ENCODE measurements around the gene EGF.

The EGF gene

DNA sequence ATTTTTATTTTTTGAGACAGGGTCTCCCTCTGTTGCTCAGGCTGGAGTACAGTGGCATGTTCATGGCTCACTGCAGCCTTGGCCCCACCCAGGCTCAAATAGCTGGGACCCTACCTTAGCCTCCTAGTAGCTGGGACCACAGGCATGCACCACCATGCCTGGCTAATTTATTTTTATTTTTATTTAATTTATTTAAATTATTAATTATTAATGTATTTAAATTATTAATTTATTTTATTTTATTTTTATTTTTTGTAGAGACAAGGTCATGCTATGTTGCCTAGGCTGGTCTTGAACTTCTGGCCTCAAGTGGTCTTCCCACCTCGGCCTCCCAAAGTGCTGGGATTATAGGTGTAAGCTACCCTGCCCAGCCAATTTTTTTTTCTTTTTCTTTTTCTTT, 69.3 kb downstream of the EGF start:
- DNase-seq (ENCODE audit: low read depth) = no peak
- no peak for TF ChIP-seq MYC (IDR thresholded peaks at IDR 0.05; ENCODE audit: low read depth, low read length)
- TF ChIP-seq, protein P1, sequence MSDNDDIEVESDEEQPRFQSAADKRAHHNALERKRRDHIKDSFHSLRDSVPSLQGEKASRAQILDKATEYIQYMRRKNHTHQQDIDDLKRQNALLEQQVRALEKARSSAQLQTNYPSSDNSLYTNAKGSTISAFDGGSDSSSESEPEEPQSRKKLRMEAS (IDR thresholded peaks at IDR 0.05; ENCODE audit: low read depth, low read length) = no peak
- TF ChIP-seq POLR2A (IDR thresholded peaks at IDR 0.05; ENCODE audit: extremely low read depth, insufficient read length) = no peak
- TF ChIP-seq, protein P2, sequence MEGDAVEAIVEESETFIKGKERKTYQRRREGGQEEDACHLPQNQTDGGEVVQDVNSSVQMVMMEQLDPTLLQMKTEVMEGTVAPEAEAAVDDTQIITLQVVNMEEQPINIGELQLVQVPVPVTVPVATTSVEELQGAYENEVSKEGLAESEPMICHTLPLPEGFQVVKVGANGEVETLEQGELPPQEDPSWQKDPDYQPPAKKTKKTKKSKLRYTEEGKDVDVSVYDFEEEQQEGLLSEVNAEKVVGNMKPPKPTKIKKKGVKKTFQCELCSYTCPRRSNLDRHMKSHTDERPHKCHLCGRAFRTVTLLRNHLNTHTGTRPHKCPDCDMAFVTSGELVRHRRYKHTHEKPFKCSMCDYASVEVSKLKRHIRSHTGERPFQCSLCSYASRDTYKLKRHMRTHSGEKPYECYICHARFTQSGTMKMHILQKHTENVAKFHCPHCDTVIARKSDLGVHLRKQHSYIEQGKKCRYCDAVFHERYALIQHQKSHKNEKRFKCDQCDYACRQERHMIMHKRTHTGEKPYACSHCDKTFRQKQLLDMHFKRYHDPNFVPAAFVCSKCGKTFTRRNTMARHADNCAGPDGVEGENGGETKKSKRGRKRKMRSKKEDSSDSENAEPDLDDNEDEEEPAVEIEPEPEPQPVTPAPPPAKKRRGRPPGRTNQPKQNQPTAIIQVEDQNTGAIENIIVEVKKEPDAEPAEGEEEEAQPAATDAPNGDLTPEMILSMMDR (IDR thresholded peaks at IDR 0.05; ENCODE audit: low read depth, low read length) = no peak
- H3K4me3 ChIP-seq (ENCODE audit: low read depth, low read length) = no peak overlapping the region

DNA sequence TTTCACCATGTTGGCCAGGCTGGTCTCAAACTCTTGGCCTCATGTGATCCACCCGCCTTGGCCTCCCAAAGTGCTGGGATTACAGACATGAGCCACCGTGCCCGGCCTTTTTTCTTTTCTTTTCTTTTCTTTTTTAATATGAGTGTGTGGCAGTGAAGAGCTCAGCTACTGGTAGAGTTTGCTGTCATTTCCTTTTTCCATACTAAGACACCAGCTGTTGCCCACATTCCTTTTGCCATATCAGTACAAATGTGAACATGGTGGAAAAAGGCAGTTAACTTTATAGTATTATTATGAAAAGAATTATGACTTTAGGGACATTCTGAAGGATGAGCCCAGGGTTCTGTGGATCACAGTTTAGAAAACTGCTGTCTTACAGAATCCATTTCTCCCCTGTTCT, 69.8 kb downstream of the EGF start:
- TF ChIP-seq, protein P2 (IDR thresholded peaks at IDR 0.05; ENCODE audit: low read depth, low read length) = no peak
- TF ChIP-seq MYC (IDR thresholded peaks at IDR 0.05; ENCODE audit: low read depth, low read length) (no peak), POLR2A (IDR thresholded peaks at IDR 0.05; ENCODE audit: extremely low read depth, insufficient read length) (no peak)
- TF ChIP-seq, protein P1 (IDR thresholded peaks at IDR 0.05; ENCODE audit: low read depth, low read length) = no peak
- no peak for DNase-seq (ENCODE audit: low read depth)

DNA sequence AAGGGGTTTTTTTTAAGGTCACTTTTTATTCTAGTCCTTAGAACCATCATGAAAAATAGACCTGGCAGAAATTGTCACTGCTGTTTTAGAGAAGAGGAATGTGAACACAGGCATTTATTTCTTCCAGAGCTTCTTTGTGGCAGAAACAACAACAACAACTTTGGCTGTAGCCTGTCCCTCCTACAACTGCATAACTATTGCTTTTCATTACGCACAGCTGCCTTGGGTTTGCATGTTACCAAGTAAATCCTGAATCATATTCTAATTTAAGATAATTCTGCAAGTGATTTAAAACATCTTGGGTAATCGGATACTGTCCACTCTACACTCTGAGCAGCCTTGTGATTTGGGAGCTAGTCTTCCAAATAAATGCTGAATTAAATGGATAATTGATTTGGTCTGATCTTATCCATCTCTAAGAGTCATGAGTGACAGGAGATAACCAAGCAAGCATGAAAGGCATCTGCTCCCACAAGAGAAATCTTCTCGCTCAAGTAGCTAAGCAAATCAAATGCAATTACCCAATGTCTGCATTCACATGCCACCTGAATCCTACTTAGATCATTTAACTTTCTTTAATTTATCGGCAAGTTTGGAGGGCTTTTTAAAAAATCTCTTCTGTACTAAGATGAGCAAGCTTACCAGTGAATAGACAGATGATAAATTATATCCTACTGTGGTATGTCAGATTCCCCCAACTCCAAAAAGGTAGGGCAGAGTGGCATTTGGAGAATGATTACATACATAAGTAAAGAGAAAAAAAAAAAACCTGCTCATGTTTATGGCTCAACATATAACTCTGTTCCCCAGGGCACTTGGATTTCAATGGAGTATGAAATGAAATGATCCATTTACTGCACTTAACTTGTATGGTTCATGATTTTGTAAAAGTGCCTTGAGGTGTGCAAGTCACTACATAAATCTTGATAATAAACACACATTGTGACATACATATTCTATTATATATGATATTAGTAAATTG, 73.6 kb downstream of the EGF start:
- no peak overlapping the region for H3K4me3 ChIP-seq (ENCODE audit: low read depth, low read length)
- DNase-seq (ENCODE audit: low read depth) = no peak
- no peak for TF ChIP-seq MYC (IDR thresholded peaks at IDR 0.05; ENCODE audit: low read depth, low read length)
- TF ChIP-seq, protein P2 (IDR thresholded peaks at IDR 0.05; ENCODE audit: low read depth, low read length) = no peak
- no peak for TF ChIP-seq POLR2A (IDR thresholded peaks at IDR 0.05; ENCODE audit: extremely low read depth, insufficient read length)
- TF ChIP-seq, protein P1 (IDR thresholded peaks at IDR 0.05; ENCODE audit: low read depth, low read length) = no peak

More for the DNA sequence above, 69.8 kb downstream of the EGF start:
- no peak overlapping the region for H3K4me3 ChIP-seq (ENCODE audit: low read depth, low read length)

DNA sequence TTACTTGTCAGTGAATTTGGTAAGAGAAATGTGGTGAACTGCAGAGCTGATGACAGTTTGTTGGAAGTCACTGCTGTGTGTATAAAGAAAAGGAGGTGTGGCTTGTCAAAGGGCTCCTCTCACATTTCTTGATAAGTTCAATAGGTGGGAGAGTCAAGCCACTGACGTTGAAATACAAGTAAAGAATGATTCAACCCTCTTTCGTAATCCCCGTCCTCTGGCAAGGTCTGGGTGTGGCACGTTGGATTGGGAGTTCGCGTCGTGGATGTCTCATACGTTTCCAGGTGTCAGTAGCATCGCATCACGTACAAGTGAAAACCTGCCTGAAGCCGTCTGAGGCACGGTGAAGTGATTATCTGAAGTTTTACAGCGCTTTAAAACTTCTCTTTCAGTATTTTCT, 76.4 kb downstream of the EGF start:
- TF ChIP-seq, protein P1 (IDR thresholded peaks at IDR 0.05; ENCODE audit: low read depth, low read length) = no peak
- no peak for TF ChIP-seq POLR2A (IDR thresholded peaks at IDR 0.05; ENCODE audit: extremely low read depth, insufficient read length)
- TF ChIP-seq, protein P2 (IDR thresholded peaks at IDR 0.05; ENCODE audit: low read depth, low read length) = no peak
- TF ChIP-seq MYC (IDR thresholded peaks at IDR 0.05; ENCODE audit: low read depth, low read length) = no peak
- peak; percentile 10 for DNase-seq (ENCODE audit: low read depth)
- H3K4me3 ChIP-seq (ENCODE audit: low read depth, low read length) = no peak overlapping the region

DNA sequence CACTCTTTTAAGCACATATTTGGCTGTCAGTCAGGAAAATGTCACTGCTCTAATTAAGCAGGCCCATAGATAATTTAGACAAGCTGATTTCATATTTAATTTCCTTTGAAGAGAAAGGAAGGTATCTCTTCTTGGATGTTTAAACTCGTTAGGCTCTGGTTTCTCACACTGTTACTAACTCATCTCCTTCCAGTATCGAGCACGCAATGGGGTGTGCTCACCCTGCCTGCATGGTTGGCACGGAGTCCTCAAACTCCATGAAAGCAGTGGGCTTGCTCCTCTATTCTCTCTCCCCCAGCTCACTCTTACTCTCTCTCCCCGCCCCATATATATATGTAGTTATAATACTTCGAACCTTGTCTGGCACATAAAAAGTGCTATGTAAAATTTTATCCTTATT, 76.9 kb downstream of the EGF start:
- no peak overlapping the region for H3K4me3 ChIP-seq (ENCODE audit: low read depth, low read length)
- no peak for TF ChIP-seq POLR2A (IDR thresholded peaks at IDR 0.05; ENCODE audit: extremely low read depth, insufficient read length)
- TF ChIP-seq, protein P2 (IDR thresholded peaks at IDR 0.05; ENCODE audit: low read depth, low read length) = no peak
- TF ChIP-seq, protein P1 (IDR thresholded peaks at IDR 0.05; ENCODE audit: low read depth, low read length) = no peak
- TF ChIP-seq MYC (IDR thresholded peaks at IDR 0.05; ENCODE audit: low read depth, low read length) = no peak
- DNase-seq (ENCODE audit: low read depth) = no peak
